B cell (primary cell): ENCODE measurements around the gene VPS33A. TPM values are rescaled to one million over a fixed set of nuclear protein-coding genes. Genes with fewer than 3 reads are reported as not detected.
A peak's percentile ranks its signal among the peaks of the same experiment; 100 is the strongest.

Source experiments
- ATAC-seq: fragments of 200-7000 bp; cut with Tn5 transposase; one replicate; pipeline ENCODE4 v1.10.0; 2021; ENCODE audit warnings: low read depth, mild to moderate bottlenecking, moderate number of reproducible peaks, moderate library complexity
- CTCF ChIA-PET: fragments of 350-600 bp; sonication (Branson Sonifier 250); formaldehyde crosslinking; loops from one replicate; lab custom pipeline; 2021; ENCODE audit warnings: antibody characterized with exemption, inconsistent platforms; lab: Charles Lee
- POLR2A ChIA-PET: fragments of 350-600 bp; sonication (Branson Sonifier 250); formaldehyde crosslinking; loops from one replicate; lab custom pipeline; 2021; ENCODE audit warnings: antibody characterized with exemption; lab: Charles Lee
- DNase-seq: peaks from one replicate; pipeline ENCODE4 v3.0.0; 2013
- H2AFZ ChIP-seq: 2 replicates; pipeline ENCODE4 v1.6.1; 2012; ENCODE audit warnings: mild to moderate bottlenecking, low read depth, low read length; ENCODE audit not compliant: insufficient read depth, poor library complexity, severe bottlenecking
- H3K27ac ChIP-seq, 2 donors: 1 replicate in 1 of 2; 2 replicates in 1 of 2; pipeline ENCODE4 v1.5.1; 2012 to 2013; ENCODE audit warnings: low read length in 2 of 2, mild to moderate bottlenecking in 2 of 2, moderate library complexity in 1 of 2
- H3K27me3 ChIP-seq, 4 experiments: fragments of 200-600 bp in 1 of 4; sonication (generic) in 1 of 4; replicated peaks in 1 of 4; 1 replicate in 2 of 4; 2 replicates in 2 of 4; pipeline versions ENCODE4 v1.6.1 to v1.7.0; 2013 to 2016; ENCODE audit warnings: low read length in 3 of 4, mild to moderate bottlenecking in 2 of 4, mixed read lengths in 1 of 4, moderate library complexity in 1 of 4; ENCODE audit not compliant: insufficient read depth in 4 of 4, control insufficient read depth in 3 of 4; ENCODE audit errors: control extremely low read depth in 1 of 4
- H3K36me3 ChIP-seq, 2 experiments: replicated peaks in 1 of 2; 1 replicate in 1 of 2; 2 replicates in 1 of 2; pipeline versions ENCODE4 v1.6.1 to v1.7.1; 2013; ENCODE audit warnings: low read length in 1 of 2; ENCODE audit not compliant: insufficient read depth in 2 of 2, control insufficient read depth in 1 of 2; ENCODE audit errors: control extremely low read depth in 1 of 2, extremely low read depth in 1 of 2
- H3K4me1 ChIP-seq, 2 donors: fragments of 200-600 bp in 1 of 2; sonication (generic) in 1 of 2; 1 replicate in 1 of 2; 2 replicates in 1 of 2; pipeline versions ENCODE4 v1.5.1 to v1.6.1; 2013 to 2017; ENCODE audit warnings: low read length in 2 of 2; ENCODE audit not compliant: control insufficient read depth in 2 of 2, insufficient read depth in 2 of 2
- H3K4me2 ChIP-seq: replicated peaks from 2 replicates; pipeline ENCODE3; 2012; ENCODE audit warnings: mild to moderate bottlenecking, low read depth, low read length; ENCODE audit not compliant: poor library complexity, severe bottlenecking
- H3K4me3 ChIP-seq, 5 experiments: fragments of 200-600 bp in 1 of 5; sonication (generic) in 1 of 5; 1 replicate in 3 of 5; 2 replicates in 2 of 5; pipeline versions ENCODE4 v1.5.1 to v1.7.0; 2011 to 2016; ENCODE audit warnings: low read length in 4 of 5, mild to moderate bottlenecking in 4 of 5, low read depth in 2 of 5, control low read depth in 1 of 5, moderate library complexity in 1 of 5; ENCODE audit not compliant: insufficient read depth in 1 of 5; ENCODE audit errors: control extremely low read depth in 1 of 5, extremely low read depth in 1 of 5
- H3K79me2 ChIP-seq: fragments of 200-600 bp; sonication (generic); one replicate; pipeline ENCODE4 v1.6.0; 2016; ENCODE audit warnings: low read length; ENCODE audit not compliant: control insufficient read depth, insufficient read depth
- H3K9ac ChIP-seq: fragments of 200-600 bp; sonication (generic); 2 replicates; pipeline ENCODE4 v1.6.1; 2017; ENCODE audit warnings: mild to moderate bottlenecking, low read length, moderate library complexity
- H3K9me3 ChIP-seq, 3 donors: one replicate each; pipeline versions ENCODE4 v1.6.1 to v1.7.1; 2013; ENCODE audit warnings: low read length in 2 of 3; ENCODE audit not compliant: control insufficient read depth in 2 of 3, insufficient read depth in 1 of 3; ENCODE audit errors: control extremely low read depth in 1 of 3
- H4K20me1 ChIP-seq: 2 replicates; pipeline ENCODE4 v1.6.0; 2012; ENCODE audit warnings: mild to moderate bottlenecking, low read length; ENCODE audit not compliant: insufficient read depth, control insufficient read depth, poor library complexity, severe bottlenecking
- H3K27ac Mint-ChIP-seq: one replicate; pipeline ENCODE4 v1.8.0; 2021; ENCODE audit warnings: mixed read lengths
- H3K27me3 Mint-ChIP-seq: one replicate; pipeline ENCODE4 v1.8.0; 2021; ENCODE audit warnings: mixed read lengths
- H3K4me1 Mint-ChIP-seq: one replicate; pipeline ENCODE4 v1.8.0; 2021; ENCODE audit warnings: mixed read lengths
- H3K4me3 Mint-ChIP-seq: one replicate; pipeline ENCODE4 v1.8.0; 2021; ENCODE audit warnings: mixed read lengths
- H3K9me3 Mint-ChIP-seq: one replicate; pipeline ENCODE4 v1.8.0; 2022; ENCODE audit warnings: mixed read lengths; ENCODE audit not compliant: insufficient read depth
- CTCF ChIP-seq: fragments of 200-600 bp; IDR thresholded peaks from one replicate; pipeline ENCODE4 v1.8.0; 2022; ENCODE audit warnings: antibody characterized with exemption, mild to moderate bottlenecking
- EZH2 ChIP-seq: IDR thresholded peaks from 2 replicates; pipeline ENCODE4 v1.6.1; 2012; ENCODE audit warnings: borderline replicate concordance, low read depth, mild to moderate bottlenecking, moderate library complexity, low read length; ENCODE audit not compliant: insufficient read depth, poor library complexity, severe bottlenecking
- WGBS: methylation state at CpG from one replicate; pipeline ENCODE4 v1.1.5; 2013; ENCODE audit warnings: missing lambda C conversion rate; ENCODE audit not compliant: insufficient coverage; 5-methylcytosine and 5-hydroxymethylcytosine counted together
- intact Hi-C: fragments of 100-400 bp; cut with micrococcal nuclease; formaldehyde crosslinking; loops from one replicate; pipeline ENCODE4 v1.10.0; 2022
- polyA plus RNA-seq: library from polyadenylated mRNA; depleted of rRNA; stranded (reverse); fragments of >200 nt; gene quantifications from 2 replicates; pipeline ENCODE4 v1.2.3, GENCODE V29; 2012
- total RNA-seq, 2 donors: library from RNA; stranded (reverse); fragments of 120-200 nt in 1 of 2; gene quantifications; 1 replicate in 1 of 2; 2 replicates in 1 of 2; pipeline versions ENCODE4 v1.2.3 to v1.2.4, GENCODE V29; 2013 to 2022

The VPS33A gene
- total and polyA plus RNA-seq, 2 donors (not counting 1 experiment from before 2014, with no cell fraction given): 11.1 to 34.9 TPM

- H3K36me3 ChIP-seq: peaks cover 0 to 5% of the 10 kb centered on the region in 2 experiments
- H3K4me2 ChIP-seq: no peak overlapping the region
- no peak overlapping the region for H3K27ac ChIP-seq
- Mint-ChIP-seq H3K27me3 (peaks cover 32% of the 10 kb centered on the region), H3K4me3 (no peak overlapping the region), H3K27ac (no peak overlapping the region), H3K9me3 (no peaks in the 10 kb centered on the region), H3K4me1 (peaks cover 12% of the 10 kb centered on the region)
- POLR2A ChIA-PET: no interaction called here
- H3K9ac ChIP-seq: no peak overlapping the region
- intact Hi-C loops: no loop called here
- CTCF ChIA-PET: interaction anchor here (2.1 kb wide), 1 partner anchor 11 kb away, joined by 5 read pairs; no protein-coding TSS in a partner anchor
- 93% methylated on average over 3 of the region's 6 CpGs for WGBS
- H3K27me3 ChIP-seq: peaks cover 0 to 49% (median 26%) of the 10 kb centered on the region in 4 experiments
- DNase-seq (no peak), ATAC-seq (no peak)
- H4K20me1 ChIP-seq: no peaks in the 10 kb centered on the region
- no peak overlapping the region for H2AFZ ChIP-seq
- TF ChIP-seq EZH2 (no peak), CTCF (no peak)
- no peaks in the 10 kb centered on the region for H3K79me2 ChIP-seq
- H3K9me3 ChIP-seq: peaks cover 0 to 13% (median 0%) of the 10 kb centered on the region in 3 donors
- peaks cover 13 to 14% of the 10 kb centered on the region in 2 donors for H3K4me1 ChIP-seq
- H3K4me3 ChIP-seq: no peak overlapping the region
Observed at GRCh38 chr12:122202017-122202416, 64.3 kb downstream of the VPS33A start.

GRCh38 chr12:122201381-122201780 lies 64.9 kb downstream of the VPS33A start:
- H3K79me2 ChIP-seq: no peaks in the 10 kb centered on the region
- ChIA-PET POLR2A (no interaction called here), CTCF (no interaction called here)
- H3K4me1 ChIP-seq: peaks cover 13 to 14% of the 10 kb centered on the region in 2 donors
- H3K27me3 ChIP-seq: peaks cover 0 to 49% (median 26%) of the 10 kb centered on the region in 4 experiments
- no peak overlapping the region for H3K4me2 ChIP-seq
- Mint-ChIP-seq H3K9me3 (no peaks in the 10 kb centered on the region), H3K4me3 (no peak overlapping the region), H3K27me3 (peaks cover 36% of the 10 kb centered on the region), H3K27ac (peak overlapping the region; percentile 67), H3K4me1 (peaks cover 12% of the 10 kb centered on the region)
- no peak overlapping the region for H2AFZ ChIP-seq
- ATAC-seq (no peak), DNase-seq (no peak)
- H3K9ac ChIP-seq: no peak overlapping the region
- H3K9me3 ChIP-seq: peaks cover 0 to 13% (median 0%) of the 10 kb centered on the region in 3 donors
- 91% methylated on average over 4 of the region's 5 CpGs for whole genome bisulfite sequencing
- no peaks in the 10 kb centered on the region for H3K36me3 ChIP-seq
- H3K27ac ChIP-seq: no peak overlapping the region
- H3K4me3 ChIP-seq: no peak overlapping the region
- H4K20me1 ChIP-seq: no peaks in the 10 kb centered on the region
- TF ChIP-seq CTCF (no peak), EZH2 (no peak)
- intact Hi-C loops: no loop called here
